HepG2 (cell line): Measurements from ENCODE around the gene ASIC5. TPM values are rescaled to one million over a fixed set of nuclear protein-coding genes. Genes with fewer than 3 reads are reported as not detected.

Experiments used
- ATAC-seq: fragments of 200-7000 bp; cut with Tn5 transposase; 3 replicates; pipeline ENCODE4 v1.9.1; 2020; ENCODE audit warnings: mild to moderate bottlenecking, moderate library complexity
- Bru-seq: library from RNA; stranded (reverse); fragments of 400-500 nt; gene quantifications from one replicate; lab custom pipeline; 2021; lab: Mats Ljungman, UMichigan
- BruChase-seq, 2 experiments: library from RNA; stranded (reverse); fragments of 400-500 nt; gene quantifications; one replicate each; lab custom pipeline; 2021; lab: Mats Ljungman, UMichigan
- BruUV-seq: library from RNA; stranded (reverse); fragments of 400-500 nt; replicated peaks from 2 replicates; lab custom pipeline; 2021; lab: Mats Ljungman, UMichigan
- CTCF ChIA-PET: fragments of 300-600 bp; formaldehyde crosslinking; extraction: SDS; loops from one replicate; lab custom pipeline; 2021; ENCODE audit warnings: low total read pairs, inconsistent platforms, low intra/inter-chr PET ratio; lab: Yijun Ruan, JAX
- POLR2A ChIA-PET: fragments of 350-600 bp; sonication (Branson Sonifier 250); formaldehyde crosslinking; loops from one replicate; lab custom pipeline; 2020; ENCODE audit warnings: antibody characterized with exemption, inconsistent platforms; lab: Yijun Ruan, JAX
- DNase-seq: peaks from one replicate; pipeline ENCODE4 v3.0.0-alpha.2; 2015; ENCODE audit warnings: low spot score
- FAIRE-seq: peaks from 3 replicates; lab custom pipeline; 2011; peaks lifted over from hg19 to GRCh38; lab: Jason Lieb, UNC
- H2AFZ ChIP-seq: one replicate; pipeline ENCODE4 v1.6.1; 2011; ENCODE audit warnings: low read length, inconsistent platforms
- H3K27ac ChIP-seq: fragments of 300-600 bp; 3 replicates; pipeline ENCODE4 v1.8.0; 2011; ENCODE audit warnings: mixed run types, mild to moderate bottlenecking, mixed read lengths, low read length, inconsistent platforms; ENCODE audit not compliant: insufficient read depth; ENCODE audit errors: extremely low read length
- H3K27me3 ChIP-seq, 2 experiments: fragments of 200-600 bp in 1 of 2; 2 replicates in 1 of 2; 3 replicates in 1 of 2; pipeline versions ENCODE4 v1.6.0 to v1.8.0; 2011; ENCODE audit warnings: low read length in 2 of 2, mild to moderate bottlenecking in 2 of 2, moderate library complexity in 2 of 2, inconsistent platforms in 1 of 2; ENCODE audit not compliant: insufficient read depth in 2 of 2, control insufficient read depth in 1 of 2
- H3K36me3 ChIP-seq, 2 experiments: fragments of 200-600 bp in 1 of 2; replicated peaks in 1 of 2; 2 replicates in 1 of 2; 3 replicates in 1 of 2; pipeline versions ENCODE4 v1.5.1 to v1.8.0; 2011; ENCODE audit warnings: low read length in 2 of 2, inconsistent platforms in 1 of 2; ENCODE audit not compliant: insufficient read depth in 2 of 2, control insufficient read depth in 1 of 2
- H3K4me1 ChIP-seq: 2 replicates; pipeline ENCODE4 v1.5.1; 2012; ENCODE audit warnings: low read length, inconsistent platforms; ENCODE audit not compliant: insufficient read depth
- H3K4me2 ChIP-seq: 2 replicates; pipeline ENCODE4 v1.6.0; 2011; ENCODE audit warnings: low read depth, low read length, inconsistent platforms
- H3K4me3 ChIP-seq, 3 experiments: fragments of 200-600 bp in 1 of 3; sonication (generic), shearing (Covaris generic) in 1 of 3; replicated peaks in 1 of 3; 2 replicates each; pipeline ENCODE4 v1.5.1; 2011 to 2016; ENCODE audit warnings: low read length in 3 of 3, inconsistent platforms in 2 of 3, low read depth in 2 of 3, mild to moderate bottlenecking in 2 of 3, control low read depth in 1 of 3, mixed read lengths in 1 of 3; ENCODE audit not compliant: insufficient read depth in 1 of 3
- H3K79me2 ChIP-seq: one replicate; pipeline ENCODE4 v1.6.1; 2011; ENCODE audit warnings: low read length, inconsistent platforms; ENCODE audit not compliant: insufficient read depth
- H3K9ac ChIP-seq: 2 replicates; pipeline ENCODE4 v1.6.0; 2011; ENCODE audit warnings: mild to moderate bottlenecking, low read depth, low read length, inconsistent platforms; ENCODE audit not compliant: insufficient read depth
- H3K9me3 ChIP-seq: 2 replicates; pipeline ENCODE4 v1.5.1; 2012; ENCODE audit warnings: mild to moderate bottlenecking, low read length
- H4K20me1 ChIP-seq: 2 replicates; pipeline ENCODE4 v1.6.0; 2011; ENCODE audit warnings: inconsistent platforms, mild to moderate bottlenecking, low read length, moderate library complexity; ENCODE audit not compliant: insufficient read depth
- CENPT ChIP-seq: sonication (generic); formaldehyde crosslinking; IDR thresholded peaks from 2 replicates; pipeline ENCODE4 v1.8.0; 2022; ENCODE audit warnings: low read depth, mild to moderate bottlenecking, moderate library complexity, missing genetic modification reagents
- DBP ChIP-seq: sonication (generic); formaldehyde crosslinking; IDR thresholded peaks from 2 replicates; pipeline ENCODE4 v1.4.0; 2020; ENCODE audit warnings: missing genetic modification reagents; ENCODE audit errors: not compliant biosample characterization
- FOSL2 ChIP-seq: sonication (generic); formaldehyde crosslinking; IDR thresholded peaks from 2 replicates; pipeline ENCODE4 v1.4.0; 2020; ENCODE audit warnings: missing genetic modification reagents
- GLMP ChIP-seq: sonication (generic); formaldehyde crosslinking; IDR thresholded peaks from 2 replicates; pipeline ENCODE4 v1.9.0; 2021; ENCODE audit warnings: missing genetic modification reagents, mild to moderate bottlenecking, borderline replicate concordance
- HMGA1 ChIP-seq: sonication (generic); formaldehyde crosslinking; conservative IDR thresholded peaks from 2 replicates; pipeline ENCODE4 v1.4.0; 2020; ENCODE audit warnings: missing genetic modification reagents
- NR3C1 ChIP-seq: sonication (generic); formaldehyde crosslinking; IDR thresholded peaks from 2 replicates; pipeline ENCODE4 v1.4.0; 2020; ENCODE audit warnings: missing genetic modification reagents
- REL ChIP-seq: sonication (generic); formaldehyde crosslinking; conservative IDR thresholded peaks from 2 replicates; pipeline ENCODE4 v1.8.0; 2022; ENCODE audit warnings: mild to moderate bottlenecking, missing genetic modification reagents, moderate library complexity
- REXO4 ChIP-seq: sonication (generic); formaldehyde crosslinking; IDR thresholded peaks from 2 replicates; pipeline ENCODE4 v1.8.0; 2022; ENCODE audit warnings: missing genetic modification reagents, mild to moderate bottlenecking, borderline replicate concordance
- SRSF4 ChIP-seq: fragments of 200-400 bp; formaldehyde crosslinking; IDR thresholded peaks from one replicate; pipeline ENCODE4 v1.6.1; 2018; ENCODE audit warnings: mild to moderate bottlenecking, low read depth, low read length, moderate library complexity; ENCODE audit not compliant: poor library complexity, severe bottlenecking
- TBP ChIP-seq: sonication (generic); formaldehyde crosslinking; IDR thresholded peaks from 2 replicates; pipeline ENCODE4 v1.5.0; 2020; ENCODE audit warnings: missing genetic modification reagents
- YY1 ChIP-seq: IDR thresholded peaks from 2 replicates; pipeline ENCODE4 v1.6.1; 2011; ENCODE audit warnings: low read length, low read depth, moderate library complexity, mild to moderate bottlenecking; ENCODE audit not compliant: insufficient read depth, insufficient replicate concordance
- ZNF317 ChIP-seq: sonication (generic); formaldehyde crosslinking; IDR thresholded peaks from 2 replicates; pipeline ENCODE4 v1.5.0; 2020; ENCODE audit warnings: mild to moderate bottlenecking, missing genetic modification reagents
- ZNF530 ChIP-seq: sonication (generic); formaldehyde crosslinking; IDR thresholded peaks from 2 replicates; pipeline ENCODE4 v1.5.0; 2020; ENCODE audit warnings: low read depth, mild to moderate bottlenecking, missing genetic modification reagents
- ZNF615 ChIP-seq: sonication (generic); formaldehyde crosslinking; IDR thresholded peaks from 2 replicates; pipeline ENCODE4 v1.5.0; 2020; ENCODE audit warnings: mild to moderate bottlenecking, missing genetic modification reagents, borderline replicate concordance
- ZNF788 ChIP-seq: sonication (generic); formaldehyde crosslinking; IDR thresholded peaks from 2 replicates; pipeline ENCODE4 v1.5.0; 2020; ENCODE audit warnings: mild to moderate bottlenecking, missing genetic modification reagents, borderline replicate concordance
- ZSCAN5A ChIP-seq: sonication (generic); formaldehyde crosslinking; IDR thresholded peaks from 2 replicates; pipeline ENCODE4 v1.8.0; 2022; ENCODE audit warnings: mild to moderate bottlenecking, missing genetic modification reagents, borderline replicate concordance
- WGBS: methylation state at CpG from one replicate; pipeline ENCODE4 v1.1.6; 2017; ENCODE audit warnings: low lambda C conversion rate; 5-methylcytosine and 5-hydroxymethylcytosine counted together
- in situ Hi-C: cut with HindIII; loops from 2 replicates; pipeline ENCODE4 v1.10.0; 2017; ENCODE audit warnings: low pct_unique_long_range_greater_than_20kb; ENCODE audit not compliant: extremely low pct_ligation_motif_present
- intact Hi-C: fragments of 100-400 bp; cut with micrococcal nuclease; formaldehyde crosslinking; loops from one replicate; pipeline ENCODE4 v1.10.0; 2022; ENCODE audit not compliant: unreplicated experiment
- long read RNA-seq, 2 experiments: library from RNA in 1 of 2; library from polyadenylated mRNA in 1 of 2; stranded (forward) in 1 of 2; unstranded in 1 of 2; transcript quantifications; one replicate each; pipeline ENCODE4 v2.0.0, GENCODE V29; 2019 to 2022
- polyA minus RNA-seq, 3 experiments: library from RNA; depleted of rRNA, polyadenylated mRNA; stranded (reverse); fragments of >200 nt; gene quantifications; 2 replicates each; pipeline ENCODE4 v1.2.3, GENCODE V29; 2011; ENCODE audit warnings: low replicate concordance in 1 of 3
- polyA plus RNA-seq, 8 experiments: library from polyadenylated mRNA; depleted of rRNA in 3 of 8; stranded (reverse) in 7 of 8; unstranded in 1 of 8; fragments of >200 nt; fragmentation: Illumina TruSeq in 4 of 8; extraction: Trizol in 4 of 8; gene quantifications; 2 replicates each; pipeline versions ENCODE4 v1.2.1 to v1.2.3, GENCODE V29; 2011 to 2016; ENCODE audit warnings: low read depth in 4 of 8, missing spikeins in 1 of 8, mixed read lengths in 1 of 8; ENCODE audit not compliant: insufficient read depth in 1 of 8
- total RNA-seq, 5 experiments: library from RNA; depleted of rRNA; stranded (reverse); fragments of >200 nt; fragmentation: Illumina TruSeq; extraction: Trizol; gene quantifications; 2 replicates each; pipeline ENCODE4 v1.2.3, GENCODE V29; 2016; ENCODE audit warnings: low read depth in 1 of 5

Gene ASIC5
- total RNA-seq (2016; rRNA removed; fragmentation: Illumina TruSeq; extraction: Trizol) (not detected in 2 replicates), polyA plus RNA-seq (2011; rRNA removed) (not detected in 2 replicates), polyA minus RNA-seq (2011; rRNA and poly(A)+ RNA removed; ENCODE audit: low replicate concordance) (not detected in 2 replicates), Bru-seq, nascent RNA (not detected), BruChase-seq, experiment 1, labeled RNA remaining after a 6-hour chase (not detected), BruChase-seq, experiment 2, labeled RNA remaining after a 2-hour chase (not detected)
- not detected in 2 replicates for total RNA-seq (2016; cell fraction: cytosol; rRNA removed; fragmentation: Illumina TruSeq; extraction: Trizol; ENCODE audit: low read depth)
- not detected in 2 replicates for total RNA-seq (2016; cell fraction: insoluble cytoplasmic fraction; rRNA removed; fragmentation: Illumina TruSeq; extraction: Trizol)
- total RNA-seq (2016; cell fraction: membrane; rRNA removed; fragmentation: Illumina TruSeq; extraction: Trizol), result not detected in 2 replicates
- not detected in 2 replicates for total RNA-seq (2016; cell fraction: nucleus; rRNA removed; fragmentation: Illumina TruSeq; extraction: Trizol)
- not detected in 2 replicates for polyA plus RNA-seq (2011; cell fraction: cytosol; rRNA removed)
- not detected in 2 replicates for polyA plus RNA-seq (2011; cell fraction: nucleus; rRNA removed)
- not detected in 2 replicates for polyA plus RNA-seq (2012)
- not detected in 2 replicates for polyA plus RNA-seq (2016; cell fraction: cytosol; fragmentation: Illumina TruSeq; extraction: Trizol; ENCODE audit: low read depth)
- not detected in 2 replicates for polyA plus RNA-seq (2016; cell fraction: insoluble cytoplasmic fraction; fragmentation: Illumina TruSeq; extraction: Trizol; ENCODE audit: low read depth)
- not detected in 2 replicates for polyA plus RNA-seq (2016; cell fraction: membrane; fragmentation: Illumina TruSeq; extraction: Trizol; ENCODE audit: low read depth)
- polyA plus RNA-seq (2016; cell fraction: nucleus; fragmentation: Illumina TruSeq; extraction: Trizol; ENCODE audit: insufficient read depth, low read depth), result not detected in 2 replicates
- polyA minus RNA-seq (2011; cell fraction: cytosol; rRNA and poly(A)+ RNA removed), result not detected in 2 replicates
- polyA minus RNA-seq (2011; cell fraction: nucleus; rRNA and poly(A)+ RNA removed), result not detected in 2 replicates
- long read RNA-seq, experiment 1, result 0 reads
- long read RNA-seq, experiment 2, result 0 reads

GRCh38 chr4:155866177-155866576 is at the start of gene ASIC5:
ASIC5 (minus strand) TSS chr4:155866277; CDS start chr4:155866226, 51 bp downstream.
- Histone ChIP-seq H3K79me2 (no peaks in the 10 kb centered on the region), H3K27me3 (no peaks in the 10 kb centered on the region), H3K4me1 (no peaks in the 10 kb centered on the region), H3K27ac (no peak within 1 kb of the TSS), H3K36me3 (no peaks in the 10 kb centered on the region), H2AFZ (no peak within 1 kb of the TSS), H3K9ac (no peak within 1 kb of the TSS), H3K9me3 (peaks cover 35% of the 10 kb centered on the region), H3K4me2 (no peak within 1 kb of the TSS), H3K4me3 (no peak within 1 kb of the TSS), H4K20me1 (no peaks in the 10 kb centered on the region)
- DNase-seq, result no peak
- POLR2A ChIA-PET, result no interaction called here
- intact Hi-C loops, result no loop called here
- FAIRE-seq, result no peak
- in situ Hi-C loops, result no loop called here
- no peak for ATAC-seq
- TF ChIP-seq HMGA1 (CRISPR knock-in tag) (no peak), FOSL2 (CRISPR knock-in tag) (no peak), ZNF615 (no peak), REXO4 (CRISPR knock-in tag) (no peak), ZNF317 (CRISPR knock-in tag) (no peak), ZSCAN5A (no peak), SRSF4 (no peak), NR3C1 (CRISPR knock-in tag) (no peak), ZNF788 (CRISPR knock-in tag) (no peak), DBP (CRISPR knock-in tag) (no peak), TBP (no peak), CENPT (CRISPR knock-in tag) (no peak), GLMP (CRISPR knock-in tag) (no peak), ZNF530 (CRISPR knock-in tag) (no peak), REL (CRISPR knock-in tag) (no peak), YY1 (no peak)
- CTCF ChIA-PET, result no interaction called here
- 2% methylated on average over 1 of the region's 1 CpG for WGBS
- no TSS peak for BruUV-seq
